Uterus (tissue), 2 donors: ENCODE measurements around the gene CCT5.

ENCODE experiments used
- CTCF ChIP-seq, 4 experiments: fragments of 200-600 bp in 2 of 4; fragments of 450-650 bp in 2 of 4; sonication (generic) in 2 of 4; IDR thresholded peaks; one replicate each; pipeline ENCODE4 v1.5.1; 2016 to 2019; ENCODE audit warnings: antibody characterized with exemption in 4 of 4, mild to moderate bottlenecking in 2 of 4, moderate library complexity in 1 of 4
- POLR2A ChIP-seq, 2 donors: fragments of 450-650 bp; IDR thresholded peaks; one replicate each; pipeline ENCODE4 v1.6.1; 2016; ENCODE audit warnings: antibody characterized with exemption in 2 of 2, mild to moderate bottlenecking in 1 of 2, moderate library complexity in 1 of 2

GRCh38 chr5:10283927-10284635 is 34.0 kb downstream of the CCT5 start:
- TF ChIP-seq POLR2A (IDR thresholded peaks at IDR 0.05) = no peak
- TF ChIP-seq CTCF (IDR thresholded peaks at IDR 0.05) = peak; percentile 86 to 94 (median 91)
